Colon (tissue), 2 donors: Measurements from ENCODE around the gene STARD9.
"Not testable (repeated sequence)": the region's sequence is repeated elsewhere in the genome, so short reads cannot be mapped to it uniquely, and the experiment has no call there.

Source experiments
- FAIRE-seq: peaks from 2 replicates; lab custom pipeline; 2012; peaks lifted over from hg19 to GRCh38; lab: Jason Lieb, UNC
- donor health status: control.
- donor health status: control.

STARD9 gene

DNA sequence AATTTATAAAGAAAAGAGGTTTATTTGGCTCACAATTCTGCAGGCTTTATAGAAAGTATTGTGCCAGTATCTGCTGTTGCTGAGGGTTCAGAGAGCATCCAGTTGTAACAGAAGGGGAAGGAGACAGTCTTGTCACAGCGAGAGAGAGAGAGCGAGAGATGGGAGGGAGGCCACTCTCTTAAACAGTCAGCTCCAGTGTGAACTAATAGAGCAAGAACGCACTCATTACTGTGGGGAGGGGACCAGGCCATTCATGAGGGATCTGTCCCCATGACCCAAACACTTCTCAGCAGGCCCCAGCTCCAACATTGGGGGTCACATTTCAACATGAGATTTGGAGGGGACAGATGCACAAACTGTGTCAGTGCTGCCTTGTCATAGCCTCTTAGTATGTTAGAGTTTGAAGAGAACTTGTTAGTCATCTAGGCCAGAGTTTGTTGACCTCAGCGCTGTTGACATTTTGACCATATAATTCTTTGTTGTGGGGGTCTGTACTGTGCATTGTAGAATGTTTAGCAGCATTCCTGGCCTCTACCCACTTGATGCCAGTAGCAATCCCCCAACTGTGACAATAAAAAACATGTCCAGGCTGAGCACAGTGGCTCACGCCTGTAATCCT is 15.3 kb downstream of the STARD9 start:
- no peak for FAIRE-seq

DNA sequence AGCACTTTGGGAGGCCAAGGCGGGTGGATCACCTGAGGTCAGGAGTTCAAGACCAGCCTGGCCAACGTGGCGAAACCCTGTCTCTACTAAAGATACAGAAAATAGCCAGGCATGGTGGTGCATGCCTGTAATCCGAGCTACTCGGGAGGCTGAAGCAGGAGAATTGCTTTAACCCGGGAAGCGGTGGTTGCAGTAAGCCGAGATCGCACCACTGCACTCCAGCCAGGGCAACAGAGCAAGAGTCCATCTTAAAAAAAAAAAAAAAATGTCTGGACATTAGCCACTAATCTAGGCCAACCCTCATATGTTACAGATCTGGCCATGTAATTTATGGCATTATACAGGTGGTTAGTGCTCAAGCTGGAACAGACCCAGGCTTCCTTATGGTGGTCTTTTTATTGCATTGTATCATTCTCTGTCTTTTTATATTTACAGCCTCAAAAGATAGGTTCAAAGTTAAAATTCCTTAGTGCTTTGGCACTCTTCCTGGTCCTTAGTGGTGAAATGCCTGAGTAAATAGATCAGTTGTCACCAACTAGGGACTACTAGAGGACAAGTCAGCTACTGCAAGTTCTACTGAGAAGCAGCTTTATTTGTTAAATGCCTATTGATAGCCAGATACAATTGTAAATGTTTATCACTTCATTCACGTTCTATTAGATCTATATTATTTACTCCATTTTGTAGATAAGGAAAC is 16.0 kb downstream of the STARD9 start:
- FAIRE-seq, result no peak

- FAIRE-seq, result no peak
Measured at GRCh38 chr15:42592716-42593115, 17.3 kb downstream of the STARD9 start.

GRCh38 chr15:42593143-42593542 is 17.7 kb downstream of the STARD9 start:
- no peak for FAIRE-seq

DNA sequence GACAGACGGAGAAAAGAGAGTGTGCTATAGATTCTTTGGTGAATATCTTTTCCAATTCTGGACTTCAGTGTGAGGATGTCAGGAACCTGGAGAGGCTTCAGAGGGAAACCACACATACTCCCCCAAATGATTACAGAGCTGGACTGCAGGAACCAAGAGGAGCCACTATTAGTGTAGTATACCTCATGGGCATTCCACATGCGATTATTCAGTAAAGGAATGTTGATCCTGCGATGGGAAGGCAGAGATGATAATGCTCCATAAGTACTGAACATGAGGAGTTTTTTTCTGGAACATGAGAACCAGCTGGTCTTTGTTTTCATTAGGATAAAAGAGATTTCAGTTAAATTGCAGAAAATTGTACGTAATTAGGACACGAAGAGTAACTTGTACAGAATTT is 18.7 kb downstream of the STARD9 start:
- FAIRE-seq, result no peak

- FAIRE-seq, result no peak
Measured at GRCh38 chr15:42595626-42596240, 20.3 kb downstream of the STARD9 start.

DNA sequence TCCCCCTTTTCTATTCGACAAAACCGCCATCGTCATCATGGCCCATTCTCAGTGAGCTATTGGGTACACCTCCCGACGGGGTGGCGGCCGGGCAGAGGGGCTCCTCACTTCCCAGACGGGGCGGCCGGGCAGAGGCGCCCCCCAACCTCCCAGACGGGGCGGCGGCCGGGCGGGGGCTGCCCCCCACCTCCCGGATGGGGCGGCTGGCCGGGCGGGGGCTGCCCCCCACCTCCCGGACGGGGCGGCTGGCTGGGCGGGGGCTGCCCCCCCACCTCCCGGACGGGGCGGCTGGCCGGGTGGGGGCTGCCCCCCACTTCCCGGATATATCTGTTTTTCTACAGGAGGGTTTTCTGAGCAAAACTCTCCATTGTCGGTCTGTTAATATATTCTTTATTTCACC is 25.9 kb downstream of the STARD9 start:
- not testable (repeated sequence) for FAIRE-seq

DNA sequence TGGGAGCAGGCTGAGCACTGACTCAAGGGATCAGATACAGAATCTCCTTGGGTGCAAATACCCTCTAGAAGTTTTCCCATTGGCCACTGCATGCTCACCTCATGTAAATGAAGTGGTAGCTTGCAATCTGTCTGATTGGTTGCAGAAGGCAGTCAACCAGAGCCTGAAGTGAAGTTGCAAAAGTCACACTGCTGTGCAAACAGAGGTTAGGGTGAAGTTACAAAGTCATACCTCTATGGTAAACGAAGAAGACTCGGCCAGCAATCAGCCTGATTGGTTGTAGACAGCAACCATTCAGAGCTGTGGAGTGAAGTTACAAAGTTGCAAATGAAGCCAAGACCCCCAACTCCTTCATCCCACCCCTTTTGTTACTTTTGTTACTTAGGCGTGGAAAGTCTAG is 27.1 kb downstream of the STARD9 start:
- FAIRE-seq, result no peak

GRCh38 chr15:42603978-42604377 is 28.6 kb downstream of the STARD9 start:
- FAIRE-seq, result no peak

DNA sequence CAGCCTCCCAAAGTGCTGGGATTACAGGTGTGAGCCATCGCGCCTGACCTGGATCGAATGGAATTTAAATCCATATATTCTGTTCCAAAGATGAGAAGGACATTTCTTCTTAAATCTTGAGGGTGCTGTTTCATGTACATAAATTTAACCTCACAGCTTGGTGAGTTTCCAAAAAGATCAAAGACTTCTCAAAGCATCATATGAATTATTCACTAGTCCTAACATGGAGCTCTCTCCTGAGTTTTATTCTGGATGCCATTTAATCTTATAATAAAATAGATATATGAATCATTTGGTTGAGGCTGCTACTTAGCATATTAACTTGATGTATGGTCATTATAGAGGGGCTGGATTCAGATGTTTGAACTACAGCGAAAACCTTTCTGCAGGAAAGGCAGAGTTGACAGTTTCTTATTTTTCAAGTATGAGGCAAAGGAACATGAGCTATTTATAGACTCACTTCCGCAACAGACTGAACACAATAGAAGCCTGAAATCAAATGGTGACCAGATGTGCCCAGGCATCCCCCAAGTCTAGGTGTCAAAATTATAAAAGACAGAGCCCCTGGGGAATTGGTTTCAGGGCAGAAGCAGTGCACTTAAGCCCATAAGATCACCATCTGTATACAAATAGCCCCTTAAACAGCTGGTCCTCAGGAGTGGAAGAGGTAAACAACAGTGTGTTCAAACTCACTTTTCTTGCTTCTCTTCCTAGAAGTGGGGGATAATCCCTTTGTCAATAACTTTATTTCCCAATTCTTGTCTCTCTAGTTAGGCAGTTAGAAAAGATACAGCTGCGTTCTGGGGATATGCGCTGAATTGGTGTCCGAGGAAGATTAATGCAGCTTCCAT is 29.7 kb downstream of the STARD9 start:
- no peak for FAIRE-seq

- no peak for FAIRE-seq
Measured at GRCh38 chr15:42605796-42606195, 30.4 kb downstream of the STARD9 start.

GRCh38 chr15:42608110-42608531 is 32.7 kb downstream of the STARD9 start:
- no peak for FAIRE-seq

GRCh38 chr15:42608752-42609488 is 33.5 kb downstream of the STARD9 start:
- no peak for FAIRE-seq

GRCh38 chr15:42611532-42611931 is 36.1 kb downstream of the STARD9 start:
- FAIRE-seq, result no peak

DNA sequence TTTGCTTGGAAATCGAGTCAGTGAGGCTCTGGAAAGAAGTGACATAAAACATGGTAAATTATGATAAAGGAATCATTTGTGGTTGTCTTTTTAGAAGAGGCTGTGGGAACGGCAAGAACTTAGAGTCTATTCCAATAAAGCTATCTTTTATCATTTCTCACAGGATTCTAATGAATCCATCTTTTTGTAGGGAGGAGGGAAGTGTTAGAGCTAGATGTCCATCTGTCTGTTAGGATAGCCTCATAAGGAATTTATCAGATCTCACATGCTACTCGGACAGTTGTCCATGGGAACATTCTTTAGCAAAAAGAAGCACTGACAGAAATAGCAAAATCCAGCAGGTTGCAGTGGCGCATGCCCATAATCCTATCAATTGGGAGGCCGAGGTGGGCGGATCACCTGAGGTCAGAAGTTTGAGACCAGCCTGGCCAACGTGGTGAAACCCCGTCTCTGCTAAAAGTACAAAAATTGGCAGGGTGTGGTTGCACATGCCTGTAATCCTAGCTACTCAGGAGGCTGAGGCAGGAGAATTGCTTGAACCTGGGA is 37.0 kb downstream of the STARD9 start:
- no peak for FAIRE-seq

DNA sequence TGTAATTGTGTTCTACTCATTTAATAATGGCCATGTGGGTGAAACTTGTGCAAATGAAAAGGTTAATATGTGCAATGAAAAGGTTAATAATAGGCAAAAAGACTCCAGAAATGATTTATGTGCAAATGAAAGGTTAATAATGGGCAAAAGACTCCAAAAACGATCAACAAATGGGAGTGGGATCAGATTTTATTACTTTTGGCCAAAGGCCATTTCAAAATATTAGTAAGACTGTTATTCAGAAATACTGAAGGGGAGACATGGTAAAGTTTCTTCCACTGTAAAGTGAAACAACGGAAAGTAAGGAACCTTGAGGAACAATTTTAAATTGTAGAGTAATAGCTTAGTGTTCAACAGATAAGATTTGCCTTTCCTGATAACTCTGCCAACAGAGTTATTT is 40.7 kb downstream of the STARD9 start:
- FAIRE-seq, result no peak

DNA sequence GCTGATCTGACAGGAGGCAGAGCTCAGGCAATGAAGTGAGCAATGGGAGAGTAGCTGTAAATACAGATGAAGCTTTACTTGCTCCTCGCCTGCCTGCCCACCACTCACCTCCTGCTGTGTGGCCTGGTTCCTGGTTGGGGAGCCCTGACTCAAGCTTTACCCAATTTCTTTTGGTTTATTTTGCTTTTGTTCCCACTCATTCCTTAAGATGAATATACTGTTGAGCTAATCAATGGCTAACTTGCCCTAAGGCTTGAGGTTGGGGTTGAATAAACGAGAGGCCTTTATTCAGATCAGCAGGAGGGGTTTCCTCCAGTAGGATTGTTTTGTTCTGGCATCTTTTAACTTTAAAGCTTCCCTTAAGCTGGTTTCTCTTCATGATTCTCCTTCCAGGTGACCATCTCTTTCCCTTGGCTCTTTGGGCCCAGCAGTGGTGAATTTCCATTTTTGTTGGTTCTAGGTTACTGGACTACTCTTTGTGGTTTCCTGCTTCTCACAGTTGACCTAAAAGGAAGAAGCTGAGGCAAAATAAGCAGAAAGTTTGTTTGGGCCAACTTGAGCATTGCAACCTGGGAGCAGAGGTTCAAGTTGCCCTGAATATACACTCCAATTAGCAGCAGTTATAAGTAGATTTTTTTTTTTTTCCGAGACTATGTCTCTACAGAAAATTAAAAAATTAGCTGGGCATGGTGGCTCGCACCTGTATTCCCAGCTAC is 44.4 kb downstream of the STARD9 start:
- FAIRE-seq, result no peak

DNA sequence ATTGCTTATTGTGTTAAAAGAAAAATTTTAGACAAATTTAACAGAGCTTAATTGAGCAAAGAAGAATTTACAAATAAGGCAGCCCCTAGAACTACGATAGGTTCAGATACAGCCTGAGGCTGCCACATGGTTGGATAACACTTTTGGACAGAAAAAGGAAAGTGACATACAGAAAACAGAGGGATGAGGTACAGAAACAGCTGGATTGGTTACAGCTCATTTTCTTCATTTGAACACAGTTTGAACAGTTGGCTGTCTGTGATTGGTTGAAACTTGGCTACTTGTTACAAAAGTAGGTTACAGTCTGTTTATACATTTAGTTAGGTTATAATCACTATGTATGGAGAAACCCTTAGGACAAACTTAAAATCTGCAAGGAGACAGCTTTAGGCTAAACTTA is 46.0 kb downstream of the STARD9 start:
- FAIRE-seq, result no peak

DNA sequence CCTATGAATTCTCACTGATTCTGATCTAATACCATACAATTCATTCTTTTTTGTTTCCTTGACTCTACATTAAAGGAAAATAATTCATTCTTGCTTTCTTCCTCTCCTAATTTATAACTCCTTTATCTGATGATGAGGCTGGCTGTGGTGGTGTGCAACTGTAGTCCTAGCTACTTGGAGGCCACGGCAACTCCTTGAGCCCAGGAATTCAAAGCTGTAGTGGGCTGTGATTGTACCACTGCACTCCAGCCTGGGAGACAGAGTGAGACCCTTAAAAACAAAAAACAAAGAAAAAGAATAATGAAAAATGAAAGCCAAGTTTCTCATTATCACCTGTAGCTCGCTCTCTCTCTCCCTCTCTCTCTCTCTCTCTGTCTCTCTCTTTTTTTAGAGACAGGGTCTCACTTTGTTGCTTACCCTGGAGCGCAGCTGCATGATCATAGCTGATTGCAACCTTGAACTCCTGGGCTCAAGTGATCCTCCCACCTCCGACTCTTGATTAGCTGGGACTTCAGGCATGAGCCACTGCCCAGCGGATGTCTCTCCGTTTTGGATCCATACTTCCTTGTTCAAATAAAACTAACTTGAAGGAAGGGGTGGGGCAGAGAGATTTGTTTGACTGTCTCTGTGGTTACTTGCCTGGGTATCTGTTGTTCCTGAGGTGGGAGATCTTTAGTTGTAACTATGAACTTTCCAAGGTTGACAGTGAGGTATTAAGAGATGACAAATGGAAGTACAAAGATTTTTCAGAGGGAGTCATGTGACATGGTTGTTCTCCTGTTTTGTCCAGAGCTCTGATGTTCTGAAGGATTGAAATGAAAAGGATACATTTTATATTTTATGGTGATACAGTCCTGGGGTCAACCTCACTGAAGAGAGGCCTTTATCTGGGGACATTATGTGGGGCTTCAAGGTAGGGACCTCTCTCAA is 46.9 kb downstream of the STARD9 start:
- no peak for FAIRE-seq

- FAIRE-seq, result no peak
Measured at GRCh38 chr15:42623951-42624350, 48.5 kb downstream of the STARD9 start.
